GM15510 (cell line): ENCODE measurements around the gene TAF6.
A peak's percentile ranks its signal among the peaks of the same experiment; 100 is the strongest.

Source experiments
- POLR2A ChIP-seq: IDR thresholded peaks from 3 replicates; pipeline ENCODE4 v1.6.1; 2011; ENCODE audit warnings: borderline replicate concordance; ENCODE audit not compliant: insufficient read length; ENCODE audit errors: extremely low read depth

TAF6 gene

GRCh38 chr7:100130608-100131453 lies 11.7 kb upstream of the TAF6 start:
- TF ChIP-seq POLR2A, result no peak

- no peak for TF ChIP-seq POLR2A
Observed at GRCh38 chr7:100128637-100128963, 9.4 kb upstream of the TAF6 start.

GRCh38 chr7:100127866-100128636 lies 8.9 kb upstream of the TAF6 start:
- TF ChIP-seq POLR2A, result no peak

GRCh38 chr7:100126931-100127865 lies 8.0 kb upstream of the TAF6 start, which contains the start of gene MBLAC1:
Gene MBLAC1 (plus strand): TSS chr7:100126967. CDS start chr7:100127396, 429 bp downstream.
- peak; percentile 76 for TF ChIP-seq POLR2A

- no peak for TF ChIP-seq POLR2A
Observed at GRCh38 chr7:100126239-100126930, 7.2 kb upstream of the TAF6 start.

- TF ChIP-seq POLR2A, result no peak
Observed at GRCh38 chr7:100124301-100125230, 5.4 kb upstream of the TAF6 start.

GRCh38 chr7:100122568-100122967 lies 3.4 kb upstream of the TAF6 start:
- TF ChIP-seq POLR2A, result no peak

GRCh38 chr7:100122067-100122466 lies 2.9 kb upstream of the TAF6 start:
- no peak for TF ChIP-seq POLR2A

GRCh38 chr7:100120733-100121036 lies 1.5 kb upstream of the TAF6 start:
- TF ChIP-seq POLR2A, result no peak

GRCh38 chr7:100119970-100120732 lies 993 bp upstream of the TAF6 start:
- TF ChIP-seq POLR2A, result no peak

GRCh38 chr7:100118388-100119071 lies 628 bp downstream of the TAF6 start:
- TF ChIP-seq POLR2A, result no peak

GRCh38 chr7:100115026-100115425 lies 4.1 kb downstream of the TAF6 start:
- no peak for TF ChIP-seq POLR2A
